Epithelial cell of esophagus (primary cell): ENCODE measurements around the gene CPNE7.
A peak's percentile ranks its signal among the peaks of the same experiment; 100 is the strongest.

ENCODE experiments used
- DNase-seq: peaks from one replicate; pipeline ENCODE4 v3.0.0; 2010; ENCODE audit warnings: low read depth
- H3K4me3 ChIP-seq: 2 replicates; pipeline ENCODE4 v1.5.1; 2011; ENCODE audit warnings: mild to moderate bottlenecking, low read length, control low read depth
- CTCF ChIP-seq: IDR thresholded peaks from 2 replicates; pipeline ENCODE4 v1.5.1; 2011; ENCODE audit warnings: low read depth, mild to moderate bottlenecking, low read length, control low read depth, inconsistent platforms; ENCODE audit not compliant: insufficient read depth; ENCODE audit errors: missing control alignments

CPNE7 gene

GRCh38 chr16:89615176-89615575 lies 39.6 kb downstream of the CPNE7 start:
- no peak for DNase-seq
- no peak overlapping the region for H3K4me3 ChIP-seq
- TF ChIP-seq CTCF: no peak

- no peak for DNase-seq
- peak; percentile 64 for TF ChIP-seq CTCF
- no peak overlapping the region for H3K4me3 ChIP-seq
These were observed 40.1 kb downstream of the CPNE7 start for GRCh38 chr16:89615596-89616090.

GRCh38 chr16:89616623-89617022 lies 41.1 kb downstream of the CPNE7 start:
- no peak overlapping the region for H3K4me3 ChIP-seq
- no peak for TF ChIP-seq CTCF
- no peak for DNase-seq

- no peak for DNase-seq
- H3K4me3 ChIP-seq: no peak overlapping the region
- TF ChIP-seq CTCF: no peak
These were observed 41.5 kb downstream of the CPNE7 start for GRCh38 chr16:89617036-89617435.

- no peak overlapping the region for H3K4me3 ChIP-seq
- DNase-seq: no peak
- TF ChIP-seq CTCF: no peak
These were observed 42.8 kb downstream of the CPNE7 start for GRCh38 chr16:89618109-89618998.

GRCh38 chr16:89619840-89620239 lies 44.3 kb downstream of the CPNE7 start:
- TF ChIP-seq CTCF: no peak
- DNase-seq: no peak

GRCh38 chr16:89620406-89620841 lies 44.9 kb downstream of the CPNE7 start:
- DNase-seq: no peak
- no peak overlapping the region for H3K4me3 ChIP-seq
- TF ChIP-seq CTCF: no peak

More at GRCh38 chr16:89619840-89620239, 44.3 kb downstream of the CPNE7 start:
- no peak overlapping the region for H3K4me3 ChIP-seq
